Activated CD8-positive, alpha-beta T cell treated with anti-CD3 and anti-CD28 coated beads, Interleukin-2, amount 10 ng/mL, durations not matched to agents 7 days and 5 days (primary cell): ENCODE data around the gene OPN1LW. TPM values are rescaled to one million over a fixed set of nuclear protein-coding genes. Genes with fewer than 3 reads are reported as not detected.
"Not testable (repeated sequence)": the region's sequence is repeated elsewhere in the genome, so short reads cannot be mapped to it uniquely, and the experiment has no call there.

ENCODE experiments used
- ATAC-seq: fragments of 150-1000 bp; cut with Tn5 transposase; one replicate; pipeline ENCODE4 v1.10.0; 2021; ENCODE audit warnings: moderate library complexity
- CTCF ChIA-PET: fragments of 350-600 bp; sonication (Branson Sonifier 250); formaldehyde crosslinking; loops from one replicate; lab custom pipeline; 2021; ENCODE audit warnings: antibody characterized with exemption; lab: Charles Lee
- POLR2A ChIA-PET: fragments of 350-600 bp; sonication (Branson Sonifier 250); formaldehyde crosslinking; loops from one replicate; lab custom pipeline; 2021; ENCODE audit warnings: antibody characterized with exemption; lab: Charles Lee
- DNase-seq: peaks from one replicate; pipeline ENCODE4 v3.0.0-alpha.2; 2020
- H3K27ac Mint-ChIP-seq: one replicate; pipeline ENCODE4 v1.8.0; 2021; ENCODE audit warnings: mild to moderate bottlenecking, mixed read lengths
- H3K27me3 Mint-ChIP-seq: one replicate; pipeline ENCODE4 v1.8.0; 2021; ENCODE audit warnings: low read depth, mixed read lengths
- H3K36me3 Mint-ChIP-seq: one replicate; pipeline ENCODE4 v1.8.0; 2021; ENCODE audit warnings: low read depth, mixed read lengths
- H3K4me1 Mint-ChIP-seq: one replicate; pipeline ENCODE4 v1.8.0; 2021; ENCODE audit warnings: low read depth, mixed read lengths
- H3K4me3 Mint-ChIP-seq: one replicate; pipeline ENCODE4 v1.8.0; 2021; ENCODE audit warnings: mild to moderate bottlenecking, mixed read lengths
- H3K9me3 Mint-ChIP-seq: one replicate; pipeline ENCODE4 v1.8.0; 2022; ENCODE audit warnings: mixed read lengths; ENCODE audit not compliant: insufficient read depth
- total RNA-seq, 2 experiments: library from RNA; stranded (reverse); gene quantifications; one replicate each; pipeline ENCODE4 v1.2.3, GENCODE V29; 2021

OPN1LW gene
- total RNA-seq, 2 experiments from 2014 or later = not detected

- Mint-ChIP-seq H3K9me3 (no peaks in the 10 kb centered on the region), H3K27ac (peak overlapping the region; percentile 86), H3K36me3 (no peaks in the 10 kb centered on the region), H3K4me3 (peak overlapping the region; percentile 60), H3K4me1 (peaks cover 21% of the 10 kb centered on the region), H3K27me3 (no peaks in the 10 kb centered on the region)
- ChIA-PET POLR2A (no interaction called here), CTCF (interaction anchor here (0.8 to 2.3 kb wide), 3 partner anchors 10 to 38 kb away, joined by 3 to 8 read pairs (median 3); no protein-coding TSS in a partner anchor)
- DNase-seq = peak; percentile 66
- peak; percentile 91 for ATAC-seq
Observed at GRCh38 chrX:154136627-154137161, 7.3 kb upstream of the OPN1LW start.

GRCh38 chrX:154138857-154139256, 5.2 kb upstream of the OPN1LW start:
- Mint-ChIP-seq H3K4me1 (peaks cover 21% of the 10 kb centered on the region), H3K4me3 (no peak overlapping the region), H3K36me3 (no peaks in the 10 kb centered on the region), H3K9me3 (no peaks in the 10 kb centered on the region), H3K27me3 (no peaks in the 10 kb centered on the region), H3K27ac (no peak overlapping the region)
- ChIA-PET POLR2A (no interaction called here), CTCF (interaction anchor here (1.2 kb wide), 1 partner anchor 388 kb away, joined by 3 read pairs; no protein-coding TSS in a partner anchor)
- ATAC-seq = no peak
- no peak for DNase-seq

GRCh38 chrX:154140206-154140605, 3.8 kb upstream of the OPN1LW start:
- CTCF ChIA-PET = no interaction called here
- H3K4me1 Mint-ChIP-seq = peaks cover 21% of the 10 kb centered on the region
- no peaks in the 10 kb centered on the region for H3K9me3 Mint-ChIP-seq

GRCh38 chrX:154140742-154141141, 3.3 kb upstream of the OPN1LW start:
- Mint-ChIP-seq H3K4me3 (no peak overlapping the region), H3K36me3 (no peaks in the 10 kb centered on the region), H3K27me3 (no peaks in the 10 kb centered on the region)

More at GRCh38 chrX:154140206-154140605, 3.8 kb upstream of the OPN1LW start:
- DNase-seq = no peak
- no peaks in the 10 kb centered on the region for H3K27me3 Mint-ChIP-seq
- H3K36me3 Mint-ChIP-seq = no peaks in the 10 kb centered on the region
- ATAC-seq = no peak
- H3K4me3 Mint-ChIP-seq = no peak overlapping the region
- POLR2A ChIA-PET = no interaction called here
- H3K27ac Mint-ChIP-seq = no peak overlapping the region

GRCh38 chrX:154142386-154142785, 1.7 kb upstream of the OPN1LW start:
- ChIA-PET CTCF (no interaction called here), POLR2A (no interaction called here)
- no peak for DNase-seq
- Mint-ChIP-seq H3K27me3 (no peaks in the 10 kb centered on the region), H3K4me3 (no peak overlapping the region), H3K36me3 (no peaks in the 10 kb centered on the region), H3K4me1 (peaks cover 3% of the 10 kb centered on the region), H3K9me3 (no peaks in the 10 kb centered on the region), H3K27ac (no peak overlapping the region)
- no peak for ATAC-seq

More at GRCh38 chrX:154140742-154141141, 3.3 kb upstream of the OPN1LW start:
- CTCF ChIA-PET = no interaction called here
- POLR2A ChIA-PET = no interaction called here
- ATAC-seq (no peak), DNase-seq (no peak)
- Mint-ChIP-seq H3K9me3 (no peaks in the 10 kb centered on the region), H3K4me1 (peaks cover 17% of the 10 kb centered on the region), H3K27ac (no peak overlapping the region)

GRCh38 chrX:154142950-154143745, 895 bp upstream of the OPN1LW start:
- Mint-ChIP-seq H3K4me3 (no peak overlapping the region), H3K36me3 (no peaks in the 10 kb centered on the region), H3K4me1 (peaks cover 3% of the 10 kb centered on the region), H3K27ac (no peak overlapping the region), H3K9me3 (no peaks in the 10 kb centered on the region), H3K27me3 (no peaks in the 10 kb centered on the region)
- ATAC-seq (no peak), DNase-seq (no peak)
- CTCF ChIA-PET = no interaction called here
- POLR2A ChIA-PET = no interaction called here

- H3K27ac Mint-ChIP-seq, DNase-seq, H3K36me3 Mint-ChIP-seq, H3K9me3 Mint-ChIP-seq, ATAC-seq, POLR2A ChIA-PET, CTCF ChIA-PET, H3K4me3 Mint-ChIP-seq, H3K4me1 Mint-ChIP-seq, H3K27me3 Mint-ChIP-seq: not testable (repeated sequence)
Observed at GRCh38 chrX:154151030-154151429, 7.0 kb downstream of the OPN1LW start.

GRCh38 chrX:154156221-154156620, 12.2 kb downstream of the OPN1LW start:
- H3K27ac Mint-ChIP-seq, H3K36me3 Mint-ChIP-seq, H3K4me3 Mint-ChIP-seq, H3K27me3 Mint-ChIP-seq, POLR2A ChIA-PET, H3K9me3 Mint-ChIP-seq, CTCF ChIA-PET, H3K4me1 Mint-ChIP-seq, DNase-seq, ATAC-seq: not testable (repeated sequence)

- H3K36me3 Mint-ChIP-seq, H3K9me3 Mint-ChIP-seq, H3K4me3 Mint-ChIP-seq, CTCF ChIA-PET, H3K27me3 Mint-ChIP-seq, ATAC-seq, H3K27ac Mint-ChIP-seq, DNase-seq, POLR2A ChIA-PET, H3K4me1 Mint-ChIP-seq: not testable (repeated sequence)
Observed at GRCh38 chrX:154157207-154157606, 13.2 kb downstream of the OPN1LW start.

GRCh38 chrX:154159345-154159744, 15.3 kb downstream of the OPN1LW start:
- POLR2A ChIA-PET, H3K36me3 Mint-ChIP-seq, ATAC-seq: not testable (repeated sequence)

GRCh38 chrX:154164902-154165301, 20.9 kb downstream of the OPN1LW start:
- DNase-seq, H3K9me3 Mint-ChIP-seq, H3K27ac Mint-ChIP-seq, CTCF ChIA-PET, H3K27me3 Mint-ChIP-seq, H3K4me3 Mint-ChIP-seq, POLR2A ChIA-PET, H3K4me1 Mint-ChIP-seq, H3K36me3 Mint-ChIP-seq, ATAC-seq: not testable (repeated sequence)

More at GRCh38 chrX:154159345-154159744, 15.3 kb downstream of the OPN1LW start:
- H3K27me3 Mint-ChIP-seq, H3K4me3 Mint-ChIP-seq, H3K9me3 Mint-ChIP-seq, CTCF ChIA-PET, DNase-seq, H3K27ac Mint-ChIP-seq, H3K4me1 Mint-ChIP-seq: not testable (repeated sequence)

- H3K9me3 Mint-ChIP-seq, H3K4me1 Mint-ChIP-seq, H3K27me3 Mint-ChIP-seq, H3K27ac Mint-ChIP-seq, POLR2A ChIA-PET, ATAC-seq, CTCF ChIA-PET, DNase-seq, H3K36me3 Mint-ChIP-seq, H3K4me3 Mint-ChIP-seq: not testable (repeated sequence)
Observed at GRCh38 chrX:154168384-154168783, 24.3 kb downstream of the OPN1LW start.
